Measurements from ENCODE around the gene IL22RA2.

Gene IL22RA2

DNA sequence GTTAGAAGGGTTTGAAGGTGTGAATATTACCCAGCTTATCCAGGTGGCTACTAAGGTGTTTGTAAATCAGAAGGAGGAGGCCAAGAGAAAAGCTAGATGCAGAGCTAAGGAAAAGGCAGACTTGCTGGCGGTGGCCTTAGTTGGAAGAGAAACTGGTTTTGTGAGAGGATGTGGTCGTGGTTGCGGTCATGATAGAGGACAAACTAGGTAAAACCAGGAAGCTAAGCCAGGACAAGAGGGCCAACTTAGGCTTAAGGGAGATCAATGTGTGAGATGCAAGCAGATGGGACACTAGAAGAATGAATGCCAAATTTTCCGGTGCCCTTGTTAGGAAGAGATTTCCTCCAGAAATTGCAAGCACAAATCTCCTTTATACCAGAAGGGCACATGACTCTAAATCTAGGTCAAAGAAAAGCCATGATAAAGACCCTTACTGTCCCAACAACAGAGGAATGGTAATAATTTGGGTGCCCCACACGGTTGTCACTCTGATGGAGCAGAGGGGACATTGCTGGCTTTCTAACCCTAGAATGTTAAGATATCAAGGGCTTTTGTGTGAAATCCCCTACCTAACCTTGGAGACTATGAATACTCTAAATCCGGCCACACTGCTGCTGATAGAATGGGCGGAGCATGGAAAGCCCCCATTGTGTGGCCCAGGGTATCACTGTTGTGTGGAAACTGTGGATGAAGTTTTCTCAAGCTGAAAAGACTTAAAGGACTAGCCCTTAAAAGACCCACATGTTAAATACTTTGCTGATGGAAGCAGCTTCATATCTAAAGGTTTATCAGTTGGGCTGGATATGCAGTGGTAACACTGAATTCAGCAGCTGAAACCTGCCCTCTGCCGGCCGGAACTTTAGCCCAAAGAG lies 7.8 kb downstream of the IL22RA2 start:
- peak overlapping the region; percentile 69 for H3K27ac Mint-ChIP-seq
- H3K4me1 Mint-ChIP-seq, result peaks cover 59% of the 10 kb centered on the region
- peaks cover 6% of the 10 kb centered on the region for H3K9me3 Mint-ChIP-seq
- H3K27me3 Mint-ChIP-seq, result no peaks in the 10 kb centered on the region
- H3K4me3 Mint-ChIP-seq, result peak overlapping the region; percentile 17
- peak; percentile 80 for ATAC-seq
- peaks cover 8% of the 10 kb centered on the region for H3K36me3 Mint-ChIP-seq

DNA sequence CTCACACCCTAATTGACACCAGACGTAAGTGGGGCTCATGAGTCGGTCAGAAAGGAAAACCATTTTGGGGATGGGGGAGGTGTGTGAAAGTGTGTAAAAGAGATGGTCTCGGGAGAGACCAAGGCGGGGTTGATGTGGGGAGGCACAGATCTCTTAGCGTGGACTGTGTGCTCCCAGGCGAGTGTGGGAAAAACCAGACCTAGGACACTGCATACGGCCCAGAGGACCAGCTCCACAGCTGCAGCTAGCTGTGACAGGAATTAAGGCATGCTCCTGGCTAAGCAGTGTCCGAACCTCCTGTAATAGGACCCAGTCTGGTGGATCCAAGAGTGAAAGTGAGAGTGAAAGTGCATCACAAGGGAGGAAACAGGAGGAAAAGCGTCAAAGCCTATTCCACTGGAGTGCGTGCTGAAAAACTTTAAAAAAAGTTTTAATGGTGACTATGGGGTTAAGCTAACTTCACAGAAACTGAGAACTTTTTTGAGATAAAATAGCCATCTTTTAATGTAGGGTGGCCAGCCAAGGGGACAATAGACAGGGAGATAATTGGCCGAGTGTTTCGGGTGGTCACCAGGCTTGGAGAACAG lies 9.6 kb downstream of the IL22RA2 start:
- Mint-ChIP-seq H3K36me3 (peaks cover 8% of the 10 kb centered on the region), H3K9me3 (peaks cover 6% of the 10 kb centered on the region), H3K27ac (peak overlapping the region; percentile 69), H3K27me3 (no peaks in the 10 kb centered on the region), H3K4me3 (no peak overlapping the region), H3K4me1 (peaks cover 50% of the 10 kb centered on the region)
- no peak for ATAC-seq

DNA sequence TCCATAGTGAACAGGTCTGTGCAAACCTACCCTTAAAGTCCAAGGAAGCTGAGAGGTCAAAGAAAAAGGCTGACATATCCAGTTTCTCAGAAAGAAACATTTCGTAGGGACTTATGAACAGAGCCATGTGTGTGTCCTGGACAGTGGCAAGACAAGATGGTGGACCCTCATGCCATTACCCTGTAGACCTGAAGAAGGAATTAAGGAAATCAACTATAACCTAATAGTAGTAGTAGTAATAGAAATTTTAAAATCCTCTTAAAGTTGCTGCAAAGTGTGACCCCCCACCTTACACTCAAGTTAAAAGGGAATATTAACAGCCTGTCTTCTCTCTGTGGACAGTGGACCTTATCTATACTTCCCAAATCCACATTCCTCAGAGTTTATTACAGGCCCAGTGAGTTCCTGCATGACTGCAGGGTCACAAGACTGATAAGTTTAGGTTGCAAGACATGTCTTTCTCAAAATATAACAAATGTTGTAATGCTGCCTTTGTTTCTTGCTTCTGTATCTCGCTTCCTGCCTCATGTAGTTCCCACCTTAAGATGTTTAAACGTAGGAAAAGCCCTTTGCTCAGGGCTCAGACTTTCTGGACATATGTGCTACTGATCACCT lies 10.6 kb downstream of the IL22RA2 start:
- ATAC-seq, result no peak
- H3K9me3 Mint-ChIP-seq, result peaks cover 6% of the 10 kb centered on the region
- no peak overlapping the region for H3K27ac Mint-ChIP-seq
- peaks cover 49% of the 10 kb centered on the region for H3K4me1 Mint-ChIP-seq
- H3K27me3 Mint-ChIP-seq, result no peaks in the 10 kb centered on the region
- peaks cover 8% of the 10 kb centered on the region for H3K36me3 Mint-ChIP-seq
- no peak overlapping the region for H3K4me3 Mint-ChIP-seq

DNA sequence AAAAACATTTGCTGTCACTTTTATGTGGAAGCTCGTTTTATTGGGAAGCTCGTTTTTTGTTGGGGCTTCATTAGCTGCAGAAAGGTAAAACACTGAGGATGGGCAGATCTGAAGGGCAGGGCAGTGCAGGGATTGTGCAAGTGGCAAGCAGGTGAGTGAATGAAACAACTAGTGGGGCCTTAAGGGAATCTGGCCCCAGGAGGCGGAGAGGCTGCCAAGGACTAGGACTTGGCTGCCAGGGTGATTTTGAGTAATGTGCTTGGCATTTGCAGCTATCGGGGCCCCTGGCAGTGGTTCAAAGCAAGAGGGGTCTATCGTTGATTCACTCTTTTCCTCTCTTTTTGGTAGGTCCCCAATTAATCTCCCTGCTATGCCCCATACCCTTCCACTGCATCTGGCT lies 11.5 kb downstream of the IL22RA2 start:
- peaks cover 6% of the 10 kb centered on the region for H3K9me3 Mint-ChIP-seq
- peaks cover 41% of the 10 kb centered on the region for H3K4me1 Mint-ChIP-seq
- H3K4me3 Mint-ChIP-seq, result no peak overlapping the region
- no peaks in the 10 kb centered on the region for H3K27me3 Mint-ChIP-seq
- H3K36me3 Mint-ChIP-seq, result peaks cover 8% of the 10 kb centered on the region
- ATAC-seq, result no peak
- no peak overlapping the region for H3K27ac Mint-ChIP-seq

DNA sequence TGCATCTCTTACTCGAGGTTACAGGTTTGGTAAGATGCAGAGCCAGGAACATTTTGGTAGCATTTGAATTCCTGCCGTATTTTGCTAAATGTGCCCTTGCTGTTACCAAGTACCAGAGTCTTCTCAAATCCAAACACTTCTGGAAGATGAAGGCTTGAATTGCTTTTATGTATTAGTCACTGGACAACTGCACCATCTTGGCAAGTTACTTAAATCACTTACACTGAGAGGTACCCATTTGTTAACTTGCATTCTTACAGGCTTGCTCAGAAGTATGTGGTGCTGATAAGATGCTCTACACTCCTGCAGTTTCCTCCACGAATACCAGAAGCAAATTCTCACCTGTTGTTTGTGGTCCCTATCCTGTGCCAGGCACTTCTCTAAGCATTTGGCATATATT lies 12.7 kb downstream of the IL22RA2 start:
- H3K27me3 Mint-ChIP-seq, result no peaks in the 10 kb centered on the region

DNA sequence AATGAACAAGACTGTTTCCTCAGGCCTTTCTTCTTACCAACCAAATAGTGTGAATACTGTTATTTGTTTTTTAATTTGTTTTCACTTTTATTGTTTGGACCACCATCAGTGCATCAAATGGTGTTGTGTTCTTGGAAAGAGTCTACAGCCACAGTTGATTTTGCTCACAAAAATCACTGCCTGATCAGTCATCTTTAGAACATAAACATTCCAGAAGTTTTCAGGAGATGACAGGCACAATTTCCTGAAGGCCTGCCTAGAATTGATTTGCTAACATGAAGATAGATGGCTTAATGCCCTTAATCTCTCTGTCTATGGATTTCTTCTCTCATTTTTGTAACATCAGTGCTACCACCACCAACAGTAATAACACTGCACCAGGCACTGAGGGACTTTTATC lies 13.5 kb downstream of the IL22RA2 start:
- Mint-ChIP-seq H3K4me3 (no peak overlapping the region), H3K4me1 (peaks cover 36% of the 10 kb centered on the region), H3K27me3 (no peaks in the 10 kb centered on the region), H3K27ac (no peak overlapping the region), H3K36me3 (peaks cover 8% of the 10 kb centered on the region), H3K9me3 (peaks cover 6% of the 10 kb centered on the region)
- no peak for ATAC-seq

More for the DNA sequence above, 12.7 kb downstream of the IL22RA2 start:
- Mint-ChIP-seq H3K4me1 (peaks cover 41% of the 10 kb centered on the region), H3K4me3 (no peak overlapping the region), H3K36me3 (peaks cover 8% of the 10 kb centered on the region), H3K27ac (no peak overlapping the region), H3K9me3 (peaks cover 6% of the 10 kb centered on the region)
- ATAC-seq, result no peak

DNA sequence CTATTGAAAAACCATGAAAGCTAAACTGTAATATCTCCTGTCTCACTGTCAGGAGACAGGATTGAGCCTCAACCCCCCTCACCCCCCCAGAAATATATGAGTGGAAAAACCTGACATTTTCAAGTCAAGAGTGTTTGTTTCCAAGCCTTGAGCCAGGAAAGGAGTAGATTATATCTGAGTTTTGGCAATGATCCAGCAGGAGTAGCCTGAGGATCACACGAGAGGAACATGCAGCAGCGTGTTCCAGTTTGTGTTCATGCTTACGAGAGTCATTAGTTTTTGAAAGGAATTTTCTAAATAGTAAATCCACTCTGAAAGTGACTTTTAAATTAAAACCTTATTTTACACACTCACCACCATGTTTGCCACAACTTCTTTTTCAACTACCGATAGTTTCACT lies 15.8 kb downstream of the IL22RA2 start:
- peaks cover 29% of the 10 kb centered on the region for H3K4me1 Mint-ChIP-seq
- no peaks in the 10 kb centered on the region for H3K27me3 Mint-ChIP-seq
- no peak overlapping the region for H3K4me3 Mint-ChIP-seq
- H3K36me3 Mint-ChIP-seq, result no peaks in the 10 kb centered on the region
- no peak for ATAC-seq
- H3K27ac Mint-ChIP-seq, result no peak overlapping the region
- H3K9me3 Mint-ChIP-seq, result no peaks in the 10 kb centered on the region

DNA sequence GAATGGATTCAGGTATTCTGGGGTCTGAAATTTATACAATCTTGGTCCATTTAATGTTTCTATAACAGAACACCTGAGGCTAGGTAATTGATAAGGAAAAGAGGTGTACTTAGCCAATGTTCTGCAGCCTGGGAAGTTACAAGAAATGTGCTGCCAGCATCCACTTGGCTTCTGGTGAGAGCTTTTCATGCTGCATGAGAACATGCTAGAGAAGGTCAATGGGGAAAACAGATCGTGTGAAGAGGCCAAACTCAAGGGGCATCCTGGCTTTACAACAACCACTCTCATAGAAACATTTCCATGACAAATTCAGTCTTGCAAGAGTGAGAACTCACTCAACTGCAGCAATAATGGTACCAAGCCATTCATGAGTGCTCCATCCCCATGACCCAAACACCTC lies 16.8 kb downstream of the IL22RA2 start:
- H3K9me3 Mint-ChIP-seq, result no peaks in the 10 kb centered on the region
- H3K27me3 Mint-ChIP-seq, result no peaks in the 10 kb centered on the region
- H3K27ac Mint-ChIP-seq, result no peak overlapping the region
- ATAC-seq, result no peak
- H3K4me3 Mint-ChIP-seq, result no peak overlapping the region
- peaks cover 6% of the 10 kb centered on the region for H3K36me3 Mint-ChIP-seq
- H3K4me1 Mint-ChIP-seq, result peaks cover 22% of the 10 kb centered on the region

DNA sequence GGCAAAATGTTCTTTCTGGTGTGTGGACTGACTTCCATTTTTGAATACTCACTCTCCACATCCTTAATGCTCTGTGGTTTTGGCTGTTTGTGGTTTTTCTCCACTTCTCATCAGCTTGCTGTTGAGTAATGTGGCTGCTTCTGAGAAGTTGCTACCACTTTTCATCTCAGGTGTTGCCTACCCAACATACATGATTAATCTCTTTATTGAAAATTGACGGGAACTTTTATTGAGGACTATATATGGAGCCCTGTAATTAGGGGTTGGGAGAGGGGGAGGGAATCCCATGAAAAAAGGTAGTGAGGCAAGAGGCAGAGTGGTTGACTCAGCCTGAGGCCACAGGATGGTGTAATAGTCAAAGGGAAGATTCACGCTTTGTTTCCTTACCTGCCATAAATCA lies 17.6 kb downstream of the IL22RA2 start:
- Mint-ChIP-seq H3K27ac (no peak overlapping the region), H3K27me3 (no peaks in the 10 kb centered on the region), H3K4me1 (peaks cover 17% of the 10 kb centered on the region), H3K4me3 (no peak overlapping the region), H3K36me3 (peaks cover 6% of the 10 kb centered on the region), H3K9me3 (no peaks in the 10 kb centered on the region)
- ATAC-seq, result peak; percentile 56

DNA sequence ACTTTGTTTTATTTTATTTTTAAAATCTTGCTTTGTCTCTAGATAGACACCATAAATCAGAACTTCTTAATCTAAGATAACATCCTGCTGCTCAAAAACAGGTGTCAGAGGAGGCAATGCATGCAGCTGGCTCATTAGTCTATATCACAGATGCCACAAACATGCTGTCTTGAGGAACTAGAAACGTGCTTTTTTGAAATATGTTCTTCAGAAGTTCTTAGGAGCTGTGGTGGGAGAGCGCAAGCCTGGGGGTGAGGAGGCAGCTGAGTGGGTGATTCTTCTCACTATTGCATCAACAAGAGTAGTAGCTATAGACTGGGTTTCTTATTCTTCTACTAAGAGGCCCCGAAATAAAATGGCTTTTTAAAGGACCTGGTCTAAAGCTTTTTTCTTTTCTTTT lies 23.4 kb downstream of the IL22RA2 start:
- Mint-ChIP-seq H3K4me1 (peaks cover 17% of the 10 kb centered on the region), H3K27ac (peak overlapping the region; percentile 8), H3K4me3 (no peak overlapping the region), H3K36me3 (peaks cover 6% of the 10 kb centered on the region), H3K9me3 (no peaks in the 10 kb centered on the region), H3K27me3 (no peaks in the 10 kb centered on the region)
- peak; percentile 79 for ATAC-seq

DNA sequence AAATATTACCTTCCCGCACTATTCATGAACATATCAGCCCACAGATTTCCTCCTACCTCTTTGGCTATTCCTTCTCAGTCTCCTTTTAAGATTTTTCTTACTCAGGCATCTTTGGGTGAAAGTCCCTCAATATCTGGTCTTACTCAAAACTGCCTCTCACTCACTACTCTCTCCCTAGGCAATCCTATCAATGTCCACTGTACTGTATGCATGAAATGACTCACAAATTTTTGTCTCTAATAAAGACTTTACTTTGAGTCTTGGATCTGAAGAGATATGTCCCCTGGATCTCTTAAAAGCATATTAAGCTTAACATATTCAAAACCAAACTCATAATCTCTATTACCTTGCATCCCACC lies 24.4 kb downstream of the IL22RA2 start:
- ATAC-seq, result no peak
- Mint-ChIP-seq H3K36me3 (peaks cover 6% of the 10 kb centered on the region), H3K27me3 (no peaks in the 10 kb centered on the region), H3K9me3 (no peaks in the 10 kb centered on the region), H3K4me1 (peaks cover 17% of the 10 kb centered on the region), H3K4me3 (no peak overlapping the region), H3K27ac (peak overlapping the region; percentile 8)

DNA sequence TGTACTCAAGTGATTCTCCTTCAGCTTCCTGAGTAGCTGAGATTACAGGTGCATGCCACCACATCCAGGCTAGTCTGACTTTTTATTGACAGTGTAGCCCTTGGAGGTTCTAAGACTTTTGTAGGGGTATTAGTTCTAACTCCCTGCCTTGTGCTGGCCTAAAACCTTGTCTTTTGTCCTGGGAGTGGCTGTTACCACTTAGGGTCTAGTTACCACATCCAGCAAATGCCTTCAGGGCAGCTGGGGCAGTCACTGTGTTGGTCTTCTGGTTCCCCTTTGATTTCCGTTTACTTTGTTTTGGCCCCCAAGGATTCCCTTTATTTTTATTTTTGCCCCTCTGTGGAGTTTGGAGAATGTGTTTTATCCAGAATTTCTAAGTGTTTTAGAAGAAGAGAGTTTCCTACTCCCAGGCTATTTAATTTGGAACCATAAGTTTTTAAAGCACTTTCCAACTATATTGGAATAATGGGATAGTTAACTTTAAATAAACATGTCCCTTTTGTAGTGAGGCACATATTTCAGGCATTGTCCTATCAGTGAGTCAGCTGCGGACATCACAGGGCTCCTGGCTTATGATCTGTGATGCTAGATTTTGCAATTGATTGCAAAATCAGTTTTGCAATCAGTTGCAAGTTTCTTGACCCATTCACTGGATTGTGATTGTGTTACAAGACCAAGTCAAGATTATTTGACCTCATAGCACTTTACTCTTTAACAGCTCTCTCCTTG lies 25.0 kb downstream of the IL22RA2 start:
- no peaks in the 10 kb centered on the region for H3K9me3 Mint-ChIP-seq
- H3K4me1 Mint-ChIP-seq, result peaks cover 17% of the 10 kb centered on the region
- no peak overlapping the region for H3K27ac Mint-ChIP-seq
- no peaks in the 10 kb centered on the region for H3K27me3 Mint-ChIP-seq
- no peak overlapping the region for H3K4me3 Mint-ChIP-seq
- peaks cover 6% of the 10 kb centered on the region for H3K36me3 Mint-ChIP-seq
- no peak for ATAC-seq

DNA sequence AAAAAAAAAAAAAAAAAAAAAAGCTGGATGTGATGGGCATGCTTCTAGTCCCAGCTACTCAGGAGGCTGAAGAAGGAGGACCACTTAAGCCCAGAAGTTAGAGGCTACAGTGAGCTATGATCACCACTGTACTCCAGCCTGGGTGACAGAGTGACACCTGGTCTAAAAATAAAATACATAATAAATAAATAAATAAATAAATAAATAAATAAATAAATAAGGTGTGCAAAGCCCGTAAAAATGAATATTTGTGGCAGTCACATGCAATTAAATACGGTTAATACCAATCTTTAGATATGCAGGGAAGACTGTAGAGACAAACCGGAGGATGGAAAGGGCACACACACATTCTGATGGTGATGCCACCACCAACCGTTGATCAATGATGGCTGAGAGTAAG lies 26.2 kb downstream of the IL22RA2 start:
- H3K9me3 Mint-ChIP-seq, result no peaks in the 10 kb centered on the region
- no peak overlapping the region for H3K4me3 Mint-ChIP-seq
- ATAC-seq, result no peak
- H3K4me1 Mint-ChIP-seq, result peaks cover 17% of the 10 kb centered on the region
- no peak overlapping the region for H3K27ac Mint-ChIP-seq
- no peaks in the 10 kb centered on the region for H3K27me3 Mint-ChIP-seq
- H3K36me3 Mint-ChIP-seq, result peaks cover 5% of the 10 kb centered on the region

DNA sequence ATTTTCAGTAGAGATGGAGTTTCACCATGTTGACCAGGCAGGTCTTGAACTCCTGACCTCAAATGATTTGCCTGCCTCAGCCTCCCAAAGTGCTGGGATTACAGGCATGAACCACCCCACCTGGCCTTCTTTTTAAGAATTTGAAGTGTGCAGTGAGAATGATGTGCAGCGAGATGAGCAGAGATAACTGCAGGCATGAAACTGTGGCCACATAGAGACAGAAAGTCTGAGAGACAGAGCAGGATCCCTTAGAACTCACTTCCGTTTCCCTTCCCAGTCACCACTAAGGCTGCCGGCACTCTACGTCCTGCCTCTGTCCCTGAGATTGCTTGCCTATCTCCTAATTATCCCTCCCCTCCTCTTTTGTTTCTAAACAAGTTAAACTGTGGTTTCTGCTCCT lies 27.2 kb downstream of the IL22RA2 start:
- Mint-ChIP-seq H3K9me3 (no peaks in the 10 kb centered on the region), H3K4me1 (peaks cover 17% of the 10 kb centered on the region), H3K27ac (no peak overlapping the region), H3K36me3 (no peaks in the 10 kb centered on the region), H3K27me3 (no peaks in the 10 kb centered on the region), H3K4me3 (no peak overlapping the region)
- ATAC-seq, result no peak

DNA sequence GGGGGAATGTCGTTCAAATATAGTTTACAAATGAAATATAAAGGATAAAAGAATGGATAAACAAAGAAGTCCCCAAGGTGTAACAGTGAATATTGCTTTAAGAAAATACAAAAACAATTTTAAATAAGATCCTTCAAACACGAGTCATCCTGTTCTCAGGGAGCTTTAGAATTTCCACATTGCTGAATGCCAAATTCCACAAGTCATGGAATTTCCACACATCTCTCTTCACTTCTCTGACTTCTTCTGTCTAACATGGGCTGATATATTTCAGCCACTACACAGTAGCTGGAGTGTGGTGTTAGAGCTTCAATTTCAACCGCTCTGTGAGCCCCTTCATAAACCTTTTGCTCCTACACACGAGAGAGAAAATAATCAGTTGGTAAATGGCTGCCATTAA lies 28.0 kb downstream of the IL22RA2 start:
- Mint-ChIP-seq H3K4me3 (no peak overlapping the region), H3K9me3 (no peaks in the 10 kb centered on the region), H3K27ac (no peak overlapping the region), H3K4me1 (peaks cover 17% of the 10 kb centered on the region), H3K36me3 (no peaks in the 10 kb centered on the region), H3K27me3 (no peaks in the 10 kb centered on the region)
- ATAC-seq, result no peak

All from stimulated activated memory B cell treated with anti-CD40 and anti-IgM and Interleukin-4, amounts not matched to agents 10 μg/mL and 1 μg/mL and 100 μg/mL, for 72 hours (primary cell).